GM18909 (cell line): ENCODE data around the gene DOLPP1.

Experiments used
- ATAC-seq: cut with Tn5 transposase; IDR thresholded peaks from one replicate; pipeline ENCODE4 v1.9.1; 2021; ENCODE audit warnings: mild to moderate bottlenecking; ENCODE audit not compliant: unreplicated experiment, poor library complexity

The DOLPP1 gene

GRCh38 chr9:129063061-129063460 is 17.9 kb upstream of the DOLPP1 start:
- no peak for ATAC-seq

GRCh38 chr9:129064499-129064908 is 16.4 kb upstream of the DOLPP1 start:
- no peak for ATAC-seq

GRCh38 chr9:129068110-129068509 is 12.8 kb upstream of the DOLPP1 start:
- no peak for ATAC-seq

- peak; percentile 67 for ATAC-seq
Observed at GRCh38 chr9:129068990-129069861, 11.7 kb upstream of the DOLPP1 start.

GRCh38 chr9:129069862-129070641 is 10.9 kb upstream of the DOLPP1 start:
- ATAC-seq = no peak

- ATAC-seq = no peak
Observed at GRCh38 chr9:129070696-129071525, 10.0 kb upstream of the DOLPP1 start.

GRCh38 chr9:129071526-129072126 is 9.3 kb upstream of the DOLPP1 start:
- no peak for ATAC-seq

- no peak for ATAC-seq
Observed at GRCh38 chr9:129072171-129072570, 8.7 kb upstream of the DOLPP1 start.

GRCh38 chr9:129073404-129073803 is 7.5 kb upstream of the DOLPP1 start:
- no peak for ATAC-seq

GRCh38 chr9:129074106-129074505 is 6.8 kb upstream of the DOLPP1 start:
- ATAC-seq = no peak

GRCh38 chr9:129075996-129076639 is 4.8 kb upstream of the DOLPP1 start:
- ATAC-seq = no peak

GRCh38 chr9:129076640-129077037 is 4.3 kb upstream of the DOLPP1 start:
- no peak for ATAC-seq

GRCh38 chr9:129077236-129077635 is 3.7 kb upstream of the DOLPP1 start:
- no peak for ATAC-seq

- ATAC-seq = no peak
Observed at GRCh38 chr9:129078691-129079503, 2.0 kb upstream of the DOLPP1 start.

- ATAC-seq = no peak
Observed at GRCh38 chr9:129079829-129080228, 1.1 kb upstream of the DOLPP1 start.

- no peak for ATAC-seq
Observed at GRCh38 chr9:129080298-129080600, 662 bp upstream of the DOLPP1 start.

- no peak for ATAC-seq
Observed at GRCh38 chr9:129081388-129081904, 535 bp downstream of the DOLPP1 start.

- ATAC-seq = no peak
Observed at GRCh38 chr9:129084087-129084486, 3.2 kb downstream of the DOLPP1 start.

GRCh38 chr9:129089246-129089645 is 8.3 kb downstream of the DOLPP1 start:
- ATAC-seq = no peak
